ENCODE measurements around the gene LMX1B.

LMX1B gene

GRCh38 chr9:126671381-126671831 lies 57.7 kb downstream of the LMX1B start:
- no peak overlapping the region for H3K4me3 ChIP-seq (ENCODE audit: control insufficient read depth, low read depth, low read length)
- TF ChIP-seq CTCF (conservative IDR thresholded peaks at IDR 0.05; ENCODE audit: control insufficient read depth, insufficient read depth, low read depth, low read length) = no peak
- DNase-seq (ENCODE audit: low read depth) = no peak

- H3K4me3 ChIP-seq (ENCODE audit: control insufficient read depth, low read depth, low read length) = no peak overlapping the region
- no peak for DNase-seq (ENCODE audit: low read depth)
- TF ChIP-seq CTCF (conservative IDR thresholded peaks at IDR 0.05; ENCODE audit: control insufficient read depth, insufficient read depth, low read depth, low read length) = no peak
Measured at GRCh38 chr9:126671983-126672382, 58.3 kb downstream of the LMX1B start.

GRCh38 chr9:126672634-126673284 lies 59.0 kb downstream of the LMX1B start:
- no peak for TF ChIP-seq CTCF (conservative IDR thresholded peaks at IDR 0.05; ENCODE audit: control insufficient read depth, insufficient read depth, low read depth, low read length)
- no peak overlapping the region for H3K4me3 ChIP-seq (ENCODE audit: control insufficient read depth, low read depth, low read length)
- no peak for DNase-seq (ENCODE audit: low read depth)

DNA sequence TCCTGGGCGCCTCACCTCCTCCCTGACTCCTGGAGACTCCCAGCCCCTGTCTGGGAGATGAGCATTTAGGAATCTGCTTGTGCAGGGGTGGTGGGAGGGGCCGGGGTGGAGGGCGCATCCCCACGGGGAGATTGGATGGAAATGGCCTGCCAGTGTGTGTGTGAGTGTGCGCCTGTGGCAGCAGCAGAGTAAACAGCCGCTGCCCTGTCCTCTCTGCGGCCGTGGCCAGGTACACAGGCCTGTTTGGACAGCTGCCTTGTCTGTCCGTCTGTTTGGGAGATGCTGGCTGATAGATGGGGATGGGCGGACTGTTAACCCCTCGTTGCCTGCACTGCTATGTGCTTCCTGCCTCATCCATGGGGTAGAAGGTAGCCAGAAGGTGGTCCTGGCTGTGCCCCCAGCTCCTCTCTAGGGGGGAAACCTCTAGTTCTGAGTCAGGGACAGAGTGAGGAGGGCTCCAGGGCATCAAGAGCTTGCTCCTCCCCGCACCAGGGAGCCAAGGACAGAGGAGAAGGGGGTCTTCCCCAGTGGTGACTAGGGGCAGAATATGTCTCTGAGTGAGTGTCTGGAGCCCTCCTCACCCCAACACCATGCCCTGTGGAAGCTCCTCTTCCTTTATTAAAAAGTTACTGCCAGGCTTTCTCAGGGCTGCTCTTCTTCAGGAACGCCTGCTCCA lies 60.1 kb downstream of the LMX1B start:
- no peak for DNase-seq (ENCODE audit: low read depth)
- no peak overlapping the region for H3K4me3 ChIP-seq (ENCODE audit: control insufficient read depth, low read depth, low read length)
- TF ChIP-seq CTCF (conservative IDR thresholded peaks at IDR 0.05; ENCODE audit: control insufficient read depth, insufficient read depth, low read depth, low read length) = no peak

DNA sequence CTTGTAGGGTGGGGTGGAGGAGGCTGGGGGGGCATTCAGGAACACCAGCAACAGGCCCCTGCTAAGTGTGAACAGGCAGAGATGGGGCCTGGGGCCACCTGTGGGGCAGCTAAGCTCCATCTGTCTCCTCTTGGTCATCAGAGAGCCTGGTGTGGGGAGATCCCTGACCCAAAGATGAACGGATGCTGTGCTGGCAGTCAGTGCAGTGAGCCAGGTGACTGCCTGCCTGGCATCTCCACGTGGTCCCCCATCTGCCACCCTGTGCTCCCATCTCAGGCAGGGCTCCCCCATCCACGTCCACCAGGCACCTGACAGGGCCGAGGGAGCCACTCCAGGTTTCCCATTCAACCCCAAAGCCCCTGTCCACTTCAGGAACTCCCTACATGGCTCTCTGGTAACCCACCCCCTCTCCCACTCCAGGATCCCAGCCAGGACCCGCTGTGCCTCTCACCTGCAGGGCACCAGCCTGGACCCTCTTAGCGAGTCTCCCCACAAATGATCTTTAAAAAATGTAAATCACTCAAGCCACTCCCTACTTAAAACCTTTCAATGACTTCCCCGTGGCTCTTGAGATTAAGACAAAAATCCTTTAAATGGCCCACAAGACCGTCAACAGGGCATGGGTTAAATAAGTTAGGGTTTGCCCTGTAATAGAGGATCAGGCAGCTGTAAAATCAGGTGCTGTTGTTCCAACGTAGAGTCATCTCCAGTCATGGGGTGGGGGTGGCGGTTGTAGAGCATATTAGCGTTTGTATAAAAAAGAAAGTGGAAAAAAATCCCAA lies 60.8 kb downstream of the LMX1B start:
- DNase-seq (ENCODE audit: low read depth) = no peak
- no peak for TF ChIP-seq CTCF (conservative IDR thresholded peaks at IDR 0.05; ENCODE audit: control insufficient read depth, insufficient read depth, low read depth, low read length)
- H3K4me3 ChIP-seq (ENCODE audit: control insufficient read depth, low read depth, low read length) = no peak overlapping the region

GRCh38 chr9:126675147-126675467 lies 61.4 kb downstream of the LMX1B start:
- DNase-seq (ENCODE audit: low read depth) = no peak
- TF ChIP-seq CTCF (conservative IDR thresholded peaks at IDR 0.05; ENCODE audit: control insufficient read depth, insufficient read depth, low read depth, low read length) = no peak
- H3K4me3 ChIP-seq (ENCODE audit: control insufficient read depth, low read depth, low read length) = no peak overlapping the region

Data from fibroblast of mammary gland (primary cell).